Left hindlimb (tissue), 1 donor: ENCODE data around the gene TMEM184B.

Experiments
- DNase-seq: peaks from one replicate; pipeline ENCODE4 v3.0.0-alpha.2; 2018

TMEM184B gene

GRCh38 chr22:38271927-38272372 is 860 bp downstream of the TMEM184B start:
- no peak for DNase-seq

- no peak for DNase-seq
Measured at GRCh38 chr22:38271101-38271500, 1.7 kb downstream of the TMEM184B start.

- DNase-seq, result no peak
Measured at GRCh38 chr22:38270091-38270992, 2.5 kb downstream of the TMEM184B start.

- no peak for DNase-seq
Measured at GRCh38 chr22:38269466-38269865, 3.3 kb downstream of the TMEM184B start.

- no peak for DNase-seq
Measured at GRCh38 chr22:38267086-38267485, 5.7 kb downstream of the TMEM184B start.

- no peak for DNase-seq
Measured at GRCh38 chr22:38266120-38266519, 6.7 kb downstream of the TMEM184B start.

- DNase-seq, result no peak
Measured at GRCh38 chr22:38264322-38264843, 8.4 kb downstream of the TMEM184B start.

GRCh38 chr22:38262051-38262795 is 10.6 kb downstream of the TMEM184B start:
- DNase-seq, result no peak

GRCh38 chr22:38260761-38261681 is 11.8 kb downstream of the TMEM184B start:
- peak; percentile 61 for DNase-seq

- no peak for DNase-seq
Measured at GRCh38 chr22:38259370-38259769, 13.4 kb downstream of the TMEM184B start.

GRCh38 chr22:38258895-38259294 is 13.9 kb downstream of the TMEM184B start:
- no peak for DNase-seq

- no peak for DNase-seq
Measured at GRCh38 chr22:38257650-38258250, 15.1 kb downstream of the TMEM184B start.

- peak; percentile 66 for DNase-seq
Measured at GRCh38 chr22:38257181-38257580, 15.6 kb downstream of the TMEM184B start.

GRCh38 chr22:38255697-38256096 is 17.1 kb downstream of the TMEM184B start:
- no peak for DNase-seq

GRCh38 chr22:38251341-38251692 is 21.5 kb downstream of the TMEM184B start:
- no peak for DNase-seq

GRCh38 chr22:38250643-38251340 is 22.0 kb downstream of the TMEM184B start:
- no peak for DNase-seq

- no peak for DNase-seq
Measured at GRCh38 chr22:38249803-38250642, 22.8 kb downstream of the TMEM184B start.

- DNase-seq, result no peak
Measured at GRCh38 chr22:38249301-38249700, 23.5 kb downstream of the TMEM184B start.

- DNase-seq, result no peak
Measured at GRCh38 chr22:38248280-38248679, 24.5 kb downstream of the TMEM184B start.

- no peak for DNase-seq
Measured at GRCh38 chr22:38247713-38248112, 25.1 kb downstream of the TMEM184B start.

- DNase-seq, result peak; percentile 77
Measured at GRCh38 chr22:38246692-38247091, 26.1 kb downstream of the TMEM184B start.
